ENCODE data around the gene THADA. TPM values are rescaled to one million over a fixed set of nuclear protein-coding genes. Genes with fewer than 3 reads are reported as not detected.

THADA gene
- total RNA-seq, 1 experiment from 2014 or later = 37.4 TPM

DNA sequence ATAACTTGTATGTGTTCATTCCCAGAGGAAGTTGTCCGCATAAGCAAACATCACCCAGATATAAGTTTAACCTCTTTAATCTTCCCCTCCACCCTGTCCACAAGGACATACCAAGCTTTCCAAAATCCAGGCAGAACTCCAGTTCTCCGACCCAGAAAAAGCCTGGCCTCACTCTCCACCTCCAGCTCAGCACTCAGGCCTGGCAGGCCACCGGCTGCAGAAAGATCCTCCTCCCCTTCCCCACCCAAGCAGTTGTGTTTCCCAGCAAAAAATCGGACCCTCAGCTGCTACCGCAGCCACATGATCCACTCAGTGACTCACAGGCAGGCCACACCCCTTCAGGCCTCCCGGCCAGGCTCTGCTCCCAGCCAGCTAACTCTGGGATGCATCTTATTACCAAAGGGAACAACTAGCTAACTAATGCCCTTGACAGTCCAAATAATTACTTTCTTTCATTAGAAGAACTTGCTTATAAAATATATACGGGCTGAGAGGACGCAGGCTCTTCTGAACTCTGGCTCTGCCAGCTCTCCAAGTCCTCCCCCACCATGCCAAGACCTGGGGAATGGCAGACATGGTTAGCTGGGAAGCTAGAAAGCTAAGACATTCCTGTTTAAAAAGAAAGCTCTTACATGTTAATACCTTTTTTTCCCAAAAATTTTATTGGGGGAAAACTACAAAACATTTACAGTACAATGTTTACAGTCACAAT is 373.9 kb downstream of the THADA start:
- Histone ChIP-seq H3K4me3 (peak overlapping the region; percentile 70), H3K9me3 (no peaks in the 10 kb centered on the region), H3K36me3 (peaks cover 51% of the 10 kb centered on the region), H3K27me3 (no peaks in the 10 kb centered on the region)
- DNase-seq = peak; percentile 91

DNA sequence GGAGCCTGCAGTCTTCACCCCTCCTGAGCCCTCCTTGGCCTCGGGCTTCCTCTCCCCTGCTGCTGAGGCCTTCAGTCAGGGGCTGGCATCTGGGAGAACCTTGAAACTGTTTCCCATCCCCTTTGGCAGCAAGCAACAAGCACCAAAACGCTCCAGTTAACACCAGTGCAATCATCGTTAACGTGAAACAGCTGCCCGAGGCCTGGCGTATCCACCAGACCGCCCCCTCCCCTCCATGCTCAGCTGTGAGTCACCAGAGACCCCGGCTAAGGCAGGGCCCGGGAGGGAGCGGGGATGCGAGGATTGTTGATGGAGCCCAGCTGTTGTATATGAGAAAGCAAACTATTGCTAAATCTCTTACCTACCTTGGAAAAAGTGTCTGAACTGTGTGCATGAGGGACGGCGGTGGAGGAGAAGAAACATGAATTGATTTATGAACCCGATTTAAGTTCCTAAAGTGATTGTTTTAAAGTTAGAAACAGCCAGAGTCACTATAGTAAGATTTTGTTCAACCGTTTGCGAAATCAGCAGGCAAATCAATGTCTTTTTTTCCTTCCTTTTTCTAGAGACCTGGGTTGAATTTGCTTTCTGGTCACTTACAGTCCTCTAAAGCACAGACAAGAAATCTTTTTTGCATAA is 374.6 kb downstream of the THADA start:
- peak; percentile 94 for DNase-seq
- Histone ChIP-seq H3K4me3 (peak overlapping the region; percentile 70), H3K9me3 (no peaks in the 10 kb centered on the region), H3K36me3 (peaks cover 51% of the 10 kb centered on the region), H3K27me3 (no peaks in the 10 kb centered on the region)

DNA sequence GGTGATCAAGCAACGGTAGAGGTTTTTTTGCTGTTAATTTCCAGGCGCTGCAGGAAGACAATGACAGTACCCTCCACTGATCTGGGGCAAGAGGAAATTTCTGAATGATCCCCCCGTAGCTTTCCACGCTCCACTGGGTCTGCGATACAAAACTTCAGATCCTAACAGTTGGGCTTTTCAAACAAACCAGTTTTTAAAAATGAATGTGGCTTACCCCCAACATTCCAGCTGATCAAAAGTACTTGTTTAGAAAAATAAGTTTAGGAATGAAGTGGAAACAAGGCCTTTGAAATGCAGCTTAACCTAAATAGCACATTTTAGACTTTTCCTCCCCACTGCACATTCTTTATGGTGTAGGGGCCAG is 375.1 kb downstream of the THADA start:
- DNase-seq = no peak
- H3K27me3 ChIP-seq = no peaks in the 10 kb centered on the region
- H3K9me3 ChIP-seq = no peaks in the 10 kb centered on the region
- peaks cover 47% of the 10 kb centered on the region for H3K36me3 ChIP-seq
- H3K4me3 ChIP-seq = peak overlapping the region; percentile 70

DNA sequence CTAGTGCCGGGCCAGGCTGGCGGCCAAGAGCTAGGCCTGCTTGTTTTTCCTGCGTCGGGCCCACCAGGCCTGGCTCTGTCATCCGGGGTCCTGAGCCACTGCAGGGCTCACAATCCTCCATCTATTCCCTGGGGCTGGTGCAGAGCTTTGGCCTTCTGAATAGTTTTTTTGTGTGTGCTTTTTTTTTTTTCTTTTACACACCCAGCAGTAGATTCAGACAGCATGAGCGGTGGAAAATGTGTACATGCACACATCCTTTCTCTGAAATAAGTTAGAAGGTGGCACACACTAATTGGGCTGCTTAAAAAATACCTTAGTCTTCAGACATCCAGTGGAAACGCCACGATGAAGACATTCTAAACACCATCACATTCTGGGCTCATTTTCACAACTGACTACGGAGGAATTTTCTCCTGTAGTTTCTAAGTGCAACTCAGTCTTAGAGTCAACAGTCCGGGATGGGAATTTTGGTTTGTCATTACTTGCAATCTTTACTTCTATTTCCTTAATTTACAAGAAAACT is 375.5 kb downstream of the THADA start:
- H3K9me3 ChIP-seq = no peaks in the 10 kb centered on the region
- no peak for DNase-seq
- H3K36me3 ChIP-seq = peaks cover 42% of the 10 kb centered on the region
- H3K27me3 ChIP-seq = no peaks in the 10 kb centered on the region
- H3K4me3 ChIP-seq = peak overlapping the region; percentile 70

DNA sequence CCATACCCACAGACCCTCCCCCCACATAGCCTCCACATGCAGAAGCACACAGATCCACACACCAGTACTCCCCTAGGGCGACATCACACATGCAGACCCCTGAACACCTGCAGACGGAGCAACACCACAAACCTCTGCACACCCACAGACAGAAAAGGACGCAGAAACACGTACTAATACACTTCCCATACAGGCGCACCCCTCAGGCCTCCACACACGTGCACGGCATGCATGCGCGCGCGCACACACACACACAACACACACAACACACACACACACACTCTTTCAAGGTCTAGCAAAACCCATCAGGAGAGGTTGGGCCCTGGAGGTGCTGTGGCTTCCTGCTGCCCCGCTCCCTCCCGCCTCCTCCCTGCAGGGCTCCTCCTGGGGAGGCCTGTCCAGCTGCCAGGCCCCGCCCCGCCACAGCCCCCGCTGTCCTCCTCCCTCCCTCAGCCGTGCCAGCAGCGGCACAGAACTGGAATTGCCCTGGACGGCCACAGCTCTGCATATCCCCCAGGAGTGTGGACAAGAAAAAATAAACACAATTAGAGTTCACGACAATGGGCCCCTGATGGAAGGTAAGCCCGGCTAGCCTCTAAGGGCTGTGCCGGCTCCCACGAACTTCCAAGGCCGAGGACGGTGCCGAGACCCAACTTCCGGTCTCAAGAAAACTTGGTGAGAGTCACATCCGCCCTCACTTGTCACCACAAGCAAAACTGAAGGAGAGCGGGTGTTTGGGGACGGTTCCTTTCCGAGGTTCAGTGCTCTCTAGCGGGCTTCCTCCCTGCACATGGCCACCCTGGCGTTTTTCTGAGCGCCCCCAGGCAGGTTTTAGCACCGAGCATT is 376.2 kb downstream of the THADA start:
- DNase-seq = peak; percentile 95
- no peaks in the 10 kb centered on the region for H3K9me3 ChIP-seq
- H3K36me3 ChIP-seq = peaks cover 37% of the 10 kb centered on the region
- peak overlapping the region; percentile 70 for H3K4me3 ChIP-seq
- no peaks in the 10 kb centered on the region for H3K27me3 ChIP-seq

DNA sequence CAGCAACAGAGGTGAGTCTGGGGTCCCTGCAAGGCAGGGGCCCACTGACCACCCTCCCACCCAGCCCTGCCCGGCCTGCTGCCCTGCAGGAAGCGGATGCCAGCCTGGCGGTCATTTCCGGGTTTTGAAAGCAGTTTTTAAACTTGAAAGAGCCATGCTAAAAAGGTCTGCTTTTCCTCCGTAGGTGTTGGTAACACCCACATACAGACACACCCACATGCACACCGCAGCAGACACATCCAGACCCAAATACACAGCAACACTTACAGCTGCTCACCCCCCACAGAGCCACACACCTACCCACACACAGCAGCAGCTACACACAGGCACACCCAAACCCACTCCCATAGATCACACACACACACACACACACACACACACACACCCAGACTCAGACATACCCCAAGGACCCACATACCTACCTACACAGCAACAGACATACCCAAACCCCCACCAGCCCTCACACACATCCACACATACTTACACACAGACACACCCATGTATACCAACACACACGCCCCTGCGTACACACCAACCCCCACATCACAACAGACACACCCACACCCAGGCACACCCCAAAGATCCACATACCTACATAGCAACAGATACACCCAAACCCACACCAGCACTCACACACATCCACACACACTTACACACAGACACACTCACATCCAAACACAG is 377.0 kb downstream of the THADA start:
- Histone ChIP-seq H3K27me3 (no peaks in the 10 kb centered on the region), H3K4me3 (peak overlapping the region; percentile 70), H3K36me3 (peaks cover 32% of the 10 kb centered on the region), H3K9me3 (no peaks in the 10 kb centered on the region)
- no peak for DNase-seq

DNA sequence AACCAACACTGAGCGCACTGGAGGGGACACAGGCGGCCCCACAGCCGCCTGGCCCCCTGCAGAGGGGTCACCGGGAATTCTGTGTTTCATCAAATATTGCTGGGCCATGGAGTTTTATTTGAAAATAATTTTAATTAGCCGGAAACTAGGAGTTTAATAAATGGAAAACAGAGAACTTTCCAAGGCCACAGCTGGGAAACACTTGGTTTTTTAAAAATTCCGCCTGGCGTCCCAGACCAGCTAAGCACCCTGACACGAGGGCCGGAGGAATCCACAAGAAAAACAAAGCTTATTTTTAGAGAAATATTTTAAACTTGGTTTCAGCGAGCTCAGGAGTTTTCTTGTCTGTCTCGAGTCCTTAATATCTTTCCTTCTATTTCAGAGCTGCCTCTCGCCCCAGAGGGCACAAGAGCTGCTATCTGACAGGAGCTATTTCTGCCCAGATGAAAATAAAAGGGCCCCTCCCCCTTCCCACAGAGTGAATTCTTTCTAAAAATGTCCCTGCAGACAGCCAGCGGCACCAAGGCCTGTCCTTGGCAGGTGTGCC is 377.6 kb downstream of the THADA start:
- DNase-seq = no peak
- no peaks in the 10 kb centered on the region for H3K27me3 ChIP-seq
- no peak overlapping the region for H3K4me3 ChIP-seq
- H3K9me3 ChIP-seq = no peaks in the 10 kb centered on the region
- peaks cover 26% of the 10 kb centered on the region for H3K36me3 ChIP-seq

DNA sequence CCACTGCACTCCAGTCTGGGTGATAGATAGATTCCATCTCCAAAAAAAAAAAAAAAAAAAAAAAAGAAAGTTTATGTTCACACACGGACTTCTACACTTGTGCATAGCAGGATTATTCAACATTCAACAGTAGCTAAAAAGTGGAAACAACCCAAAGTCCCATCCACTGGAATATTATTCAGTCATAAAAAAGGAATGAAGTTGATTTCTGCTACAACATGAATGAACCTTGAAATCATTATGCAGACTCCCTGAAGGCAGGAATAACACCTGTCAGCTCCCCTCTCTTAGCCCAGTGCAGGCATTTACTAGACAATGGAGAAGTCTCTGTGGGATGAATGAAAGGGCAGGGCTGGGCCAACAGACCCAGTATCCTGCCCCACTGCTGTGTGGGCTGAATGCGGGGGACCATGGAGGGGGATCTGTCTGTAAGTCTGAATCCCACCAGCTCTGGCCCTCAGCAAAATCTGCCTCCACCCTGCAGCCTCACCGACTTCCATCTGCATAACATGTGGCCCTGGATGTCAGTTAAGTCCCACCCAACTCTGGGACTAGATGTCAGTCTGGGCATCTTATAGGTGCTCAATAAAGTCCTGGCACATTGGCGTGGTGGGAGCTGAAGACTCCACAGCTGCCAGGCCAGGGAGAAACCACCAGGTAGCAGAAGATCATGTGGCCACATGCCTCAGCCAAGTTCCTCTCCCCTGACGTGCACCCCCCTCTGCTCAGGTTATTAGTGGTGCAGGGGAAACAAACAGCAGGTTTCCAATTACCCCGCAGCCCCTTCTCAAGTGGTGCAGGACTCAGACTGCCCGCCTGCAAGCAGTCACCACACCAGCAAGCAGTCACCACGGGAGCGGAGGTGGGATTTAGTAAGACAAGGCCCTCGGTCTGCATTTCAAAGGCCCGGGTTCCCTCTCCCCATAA is 378.3 kb downstream of the THADA start:
- no peaks in the 10 kb centered on the region for H3K9me3 ChIP-seq
- DNase-seq = no peak
- no peaks in the 10 kb centered on the region for H3K27me3 ChIP-seq
- peaks cover 19% of the 10 kb centered on the region for H3K36me3 ChIP-seq
- H3K4me3 ChIP-seq = no peak overlapping the region

DNA sequence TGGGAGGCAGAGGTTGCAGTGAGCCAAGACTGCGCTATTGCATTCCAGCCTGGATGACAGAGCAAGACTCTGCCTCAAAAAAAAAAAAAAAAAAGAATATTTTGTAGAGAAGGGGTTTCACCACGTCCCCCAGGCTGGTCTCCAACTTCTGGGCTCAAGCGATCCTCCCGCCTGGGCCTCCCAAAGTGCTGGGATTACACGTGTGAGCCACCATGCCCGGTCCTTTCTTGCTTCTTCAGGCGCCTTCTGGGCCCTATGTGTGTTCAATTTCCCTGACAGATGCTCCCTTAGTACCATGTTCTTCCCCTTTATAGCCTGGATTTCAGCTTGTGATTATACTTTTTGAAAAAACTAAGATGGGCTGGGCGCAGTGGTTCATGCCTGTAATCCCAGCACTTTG is 379.2 kb downstream of the THADA start:
- no peaks in the 10 kb centered on the region for H3K9me3 ChIP-seq
- H3K27me3 ChIP-seq = no peaks in the 10 kb centered on the region
- DNase-seq = no peak
- peaks cover 10% of the 10 kb centered on the region for H3K36me3 ChIP-seq
- H3K4me3 ChIP-seq = no peak overlapping the region

DNA sequence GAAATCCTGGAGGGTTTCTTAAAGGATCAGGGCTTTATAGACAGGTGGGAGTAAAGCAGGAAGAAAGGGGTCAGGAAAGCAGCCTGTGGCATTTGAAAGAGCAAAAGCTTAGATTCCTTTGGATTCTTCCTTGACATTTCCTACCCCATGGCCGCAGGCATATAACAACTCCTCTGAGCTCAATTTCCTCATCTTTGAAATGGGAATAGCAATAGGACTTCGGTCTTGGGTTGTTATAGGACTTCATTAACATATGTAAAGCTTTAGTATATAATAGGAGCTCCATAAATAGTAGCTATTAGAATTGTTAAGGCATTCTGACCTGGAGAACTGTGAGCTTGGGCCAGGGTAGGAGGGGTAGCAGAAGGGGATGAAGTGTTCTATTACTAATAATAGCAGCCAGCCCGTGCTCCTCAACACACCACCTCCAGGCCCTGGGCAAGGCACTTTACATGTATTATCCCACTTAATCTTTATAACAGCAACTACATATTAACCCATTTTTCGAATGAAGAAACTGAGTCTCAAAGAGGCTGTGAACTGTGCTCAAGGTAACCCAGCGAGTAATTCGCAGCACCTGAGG is 380.1 kb downstream of the THADA start:
- H3K27me3 ChIP-seq = no peaks in the 10 kb centered on the region
- no peak overlapping the region for H3K4me3 ChIP-seq
- DNase-seq = no peak
- no peaks in the 10 kb centered on the region for H3K9me3 ChIP-seq
- H3K36me3 ChIP-seq = peaks cover 4% of the 10 kb centered on the region; the same call in 1 of the 2 replicates

DNA sequence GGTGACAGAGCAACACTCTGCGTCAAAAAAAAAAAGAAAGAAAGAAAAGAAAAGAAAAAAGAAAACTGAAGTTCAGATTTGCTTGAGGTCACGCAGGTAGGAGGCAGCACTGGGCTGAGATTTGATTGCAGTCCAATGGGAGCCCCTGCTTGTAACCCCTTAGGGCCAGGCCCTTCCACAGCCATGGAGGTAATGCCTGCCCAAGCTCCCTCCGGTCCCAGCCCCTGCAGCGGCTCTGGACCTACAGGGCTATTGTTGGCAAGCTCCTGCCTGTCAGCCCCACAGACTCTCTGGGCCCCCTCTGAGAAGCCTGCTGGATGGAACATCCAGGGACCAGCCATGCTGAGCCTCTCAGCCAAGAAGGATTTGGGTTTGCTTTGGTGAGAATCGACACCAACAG is 381.6 kb downstream of the THADA start:
- no peaks in the 10 kb centered on the region for H3K27me3 ChIP-seq
- no peaks in the 10 kb centered on the region for H3K9me3 ChIP-seq
- H3K36me3 ChIP-seq = no peaks in the 10 kb centered on the region
- no peak for DNase-seq
- H3K4me3 ChIP-seq = no peak overlapping the region

DNA sequence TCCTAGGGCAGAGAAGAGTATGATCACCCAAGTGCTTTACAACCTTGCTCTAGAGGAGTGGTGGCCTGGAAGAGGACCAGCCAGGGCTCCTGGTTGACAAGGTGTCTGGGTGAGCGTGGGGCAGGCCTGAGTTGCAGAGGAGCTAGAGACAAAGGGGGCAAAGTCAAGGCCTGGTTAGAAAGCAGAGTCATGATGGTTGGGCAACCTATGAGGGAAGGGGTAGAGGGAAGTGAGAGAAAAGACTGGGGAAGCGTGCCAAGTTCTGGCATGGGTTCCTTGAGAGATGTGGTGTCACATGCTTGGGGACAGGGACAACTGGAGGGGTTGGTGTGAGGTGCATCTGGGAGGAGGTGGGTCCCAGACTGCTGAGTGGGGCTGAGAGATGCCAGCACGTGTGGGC is 382.9 kb downstream of the THADA start:
- H3K27me3 ChIP-seq = no peaks in the 10 kb centered on the region
- DNase-seq = no peak
- no peaks in the 10 kb centered on the region for H3K36me3 ChIP-seq
- no peak overlapping the region for H3K4me3 ChIP-seq
- H3K9me3 ChIP-seq = no peaks in the 10 kb centered on the region

DNA sequence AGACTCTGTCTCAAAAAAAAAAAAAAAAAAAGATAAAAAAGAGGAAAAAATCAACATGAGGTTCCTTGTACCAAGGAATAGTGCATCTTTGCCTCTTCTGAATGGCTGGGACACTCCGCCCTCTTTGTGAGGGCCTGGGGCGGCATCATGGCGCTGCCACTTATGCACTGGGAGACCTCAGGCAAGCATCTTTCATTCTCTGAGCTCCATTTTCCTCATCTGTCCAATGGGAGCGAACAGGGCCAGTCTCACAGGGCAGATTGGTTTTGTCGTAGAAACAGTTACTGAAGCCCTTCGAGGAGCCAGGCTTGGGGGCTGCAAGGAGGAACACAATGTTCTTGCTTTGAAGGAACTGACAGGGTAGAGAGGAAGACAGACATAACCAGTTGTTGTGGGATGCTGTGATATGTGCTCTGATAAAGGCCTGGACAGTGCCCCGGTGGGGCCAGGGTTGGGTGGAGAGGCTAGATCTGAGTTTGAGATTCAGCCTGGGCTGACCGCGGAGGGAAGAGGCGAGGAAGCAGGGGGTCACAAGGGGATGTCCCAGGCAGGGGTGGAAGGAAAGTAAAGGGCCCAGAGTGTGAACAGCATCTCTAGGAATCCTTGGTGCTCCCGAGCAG is 383.5 kb downstream of the THADA start:
- Histone ChIP-seq H3K27me3 (no peaks in the 10 kb centered on the region), H3K36me3 (no peaks in the 10 kb centered on the region), H3K9me3 (no peaks in the 10 kb centered on the region), H3K4me3 (no peak overlapping the region)
- no peak for DNase-seq

DNA sequence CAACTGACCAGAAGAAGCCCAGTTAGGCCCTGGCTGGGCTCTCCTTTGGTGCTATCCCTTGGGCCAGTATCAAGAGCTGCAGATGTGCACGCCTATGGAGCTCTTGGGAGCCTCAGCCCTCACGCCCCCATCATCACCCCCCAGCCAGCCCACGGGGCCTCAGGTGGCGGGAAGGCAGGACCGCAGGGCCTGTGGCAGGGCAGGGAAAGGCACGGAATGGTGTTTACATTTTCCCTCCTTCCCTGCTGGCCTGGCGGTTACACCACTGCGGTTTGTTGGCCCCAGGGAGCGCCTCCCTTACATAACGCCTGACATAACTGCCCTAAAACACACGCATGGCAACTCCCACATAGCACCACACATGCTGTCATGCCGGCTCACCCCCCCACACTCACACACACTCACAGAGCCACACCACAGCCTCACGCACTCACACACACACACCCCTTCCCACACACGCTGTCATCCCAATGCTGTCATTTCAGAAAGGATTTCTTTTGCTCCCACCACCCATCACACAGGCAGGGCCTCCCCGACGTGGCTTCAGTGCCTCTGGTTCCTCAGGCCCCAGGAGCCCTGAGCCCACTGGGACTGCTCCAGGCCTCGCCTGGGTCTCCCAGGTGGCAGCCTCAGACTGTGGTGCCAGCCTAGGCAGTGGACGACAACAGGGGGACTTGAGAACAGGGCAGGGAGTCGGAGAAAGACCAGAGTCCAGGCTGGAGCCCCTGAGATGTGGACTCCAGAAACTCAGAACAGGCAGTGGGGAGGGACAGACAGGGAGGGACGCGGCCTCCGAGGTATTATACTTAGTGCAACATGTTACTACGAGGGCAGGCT is 385.2 kb downstream of the THADA start:
- no peaks in the 10 kb centered on the region for H3K9me3 ChIP-seq
- no peak overlapping the region for H3K4me3 ChIP-seq
- H3K36me3 ChIP-seq = no peaks in the 10 kb centered on the region
- no peaks in the 10 kb centered on the region for H3K27me3 ChIP-seq
- peak; percentile 43 for DNase-seq

Measured in MG63 (cell line).